ENCODE measurements around the gene FCAMR.
A peak's percentile ranks its signal among the peaks of the same experiment; 100 is the strongest.
"Not testable (repeated sequence)": the region's sequence is repeated elsewhere in the genome, so short reads cannot be mapped to it uniquely, and the experiment has no call there.

Gene FCAMR

DNA sequence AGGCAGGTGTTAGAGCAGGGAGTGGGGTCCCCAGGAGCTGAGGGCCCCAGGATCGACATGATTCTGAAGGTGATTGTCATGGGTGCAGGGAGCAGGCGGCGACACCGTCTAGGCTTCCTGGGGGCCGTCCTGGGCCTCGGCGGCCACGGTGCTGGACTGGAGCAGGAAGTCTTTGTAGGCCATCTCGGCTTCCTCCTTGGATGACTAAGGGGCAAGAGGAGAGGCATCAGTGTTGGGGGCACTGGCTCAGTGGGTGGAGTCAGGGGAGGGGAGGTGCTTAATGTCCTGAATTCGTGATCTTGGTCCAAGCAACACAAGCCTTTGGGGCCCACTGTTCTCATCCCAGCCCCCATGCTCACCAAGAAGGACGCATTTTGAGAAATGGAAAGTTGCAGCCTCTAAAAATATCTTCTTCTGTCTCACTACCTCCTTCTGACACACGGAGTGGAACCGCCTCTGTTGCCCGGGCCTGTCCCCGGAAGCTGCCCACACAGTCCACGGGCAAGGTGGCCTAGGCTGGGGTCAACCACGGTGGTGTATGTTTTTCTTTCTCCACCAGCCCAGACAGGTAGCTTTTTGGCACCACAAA is 40.0 kb downstream of the FCAMR start:
- no peak for DNase-seq

GRCh38 chr1:206929524-206929923 is 40.7 kb downstream of the FCAMR start:
- DNase-seq, result no peak

- no peak for DNase-seq
These were observed 44.0 kb downstream of the FCAMR start for GRCh38 chr1:206926286-206926685.

DNA sequence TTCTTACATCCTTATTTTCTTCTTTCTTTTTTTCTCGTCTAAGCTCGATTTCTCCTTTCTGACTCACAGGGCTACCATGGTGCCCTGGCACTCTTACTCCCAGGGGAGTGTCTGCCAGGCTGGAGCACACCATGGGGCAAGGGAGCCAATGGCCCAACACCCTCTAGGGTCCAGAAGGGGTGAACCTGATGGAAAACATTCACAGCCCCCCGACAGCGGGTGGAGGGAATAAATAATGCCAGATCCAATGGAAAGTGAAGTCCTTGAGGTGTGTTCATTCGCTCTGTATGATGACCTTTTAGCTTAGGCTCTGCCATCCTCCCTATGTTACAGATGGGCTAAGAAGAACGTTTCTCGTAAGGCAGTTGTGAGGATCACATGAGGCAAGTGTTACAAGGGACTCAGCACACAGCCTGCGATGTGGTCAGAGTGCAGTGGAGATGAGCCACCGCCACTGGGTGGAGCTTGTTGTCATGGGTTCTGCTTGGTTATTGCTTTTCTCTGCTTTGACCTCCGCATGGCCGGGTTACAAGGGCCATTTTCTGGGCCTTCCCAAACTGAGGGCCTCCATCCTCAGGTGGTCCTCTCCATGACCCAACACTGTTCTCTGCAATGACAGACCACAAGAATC is 45.0 kb downstream of the FCAMR start:
- DNase-seq, result peak; percentile 64

- DNase-seq, result no peak
These were observed 45.6 kb downstream of the FCAMR start for GRCh38 chr1:206924592-206925105.

- DNase-seq, result not testable (repeated sequence)
These were observed 46.2 kb downstream of the FCAMR start for GRCh38 chr1:206923961-206924557.

DNA sequence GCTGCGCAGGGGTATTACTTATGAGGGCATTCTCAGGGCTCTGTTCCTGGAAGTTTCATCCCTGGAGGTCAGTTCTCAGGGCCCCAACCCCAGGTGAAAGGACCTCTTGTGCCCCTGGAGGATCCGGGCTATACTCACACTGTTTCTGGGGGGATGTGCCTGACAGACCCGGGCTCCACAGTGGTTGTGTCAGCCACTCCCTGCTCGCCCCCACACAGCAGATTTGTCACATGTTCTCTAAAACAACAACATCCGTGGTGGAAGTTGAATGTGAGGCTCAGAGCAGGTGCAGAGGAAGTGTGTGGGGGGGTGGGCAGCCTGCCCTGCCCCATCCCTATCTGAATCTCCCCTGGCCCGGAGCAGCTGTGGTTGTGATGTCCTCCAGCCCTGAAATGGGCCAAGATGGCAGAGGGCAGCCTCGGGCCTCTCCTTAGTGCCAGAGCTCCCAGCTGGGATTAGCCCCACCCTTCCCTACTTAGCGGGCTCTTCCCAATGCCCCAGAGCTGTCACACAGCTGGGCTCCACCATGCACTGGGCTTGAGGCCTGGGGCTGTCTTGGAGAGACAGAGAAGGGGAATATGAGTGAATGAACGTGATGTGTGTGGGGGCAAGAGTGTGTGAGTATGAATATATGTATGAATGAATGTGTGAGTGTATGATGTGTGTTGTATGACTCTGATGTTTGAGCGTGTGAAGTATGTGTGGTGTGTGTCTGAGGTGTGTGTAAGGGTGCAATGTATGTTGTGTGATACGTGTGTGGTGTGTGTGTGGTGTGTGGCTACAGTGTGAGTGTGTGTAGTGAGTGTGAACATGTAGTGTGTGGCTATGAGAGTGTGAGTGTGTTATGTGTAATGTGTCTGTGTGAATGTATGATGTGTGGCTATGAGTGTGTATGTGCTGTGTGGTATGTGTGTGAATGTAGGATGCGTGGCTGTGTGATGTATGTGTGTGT is 47.0 kb downstream of the FCAMR start:
- DNase-seq, result peak; percentile 63

DNA sequence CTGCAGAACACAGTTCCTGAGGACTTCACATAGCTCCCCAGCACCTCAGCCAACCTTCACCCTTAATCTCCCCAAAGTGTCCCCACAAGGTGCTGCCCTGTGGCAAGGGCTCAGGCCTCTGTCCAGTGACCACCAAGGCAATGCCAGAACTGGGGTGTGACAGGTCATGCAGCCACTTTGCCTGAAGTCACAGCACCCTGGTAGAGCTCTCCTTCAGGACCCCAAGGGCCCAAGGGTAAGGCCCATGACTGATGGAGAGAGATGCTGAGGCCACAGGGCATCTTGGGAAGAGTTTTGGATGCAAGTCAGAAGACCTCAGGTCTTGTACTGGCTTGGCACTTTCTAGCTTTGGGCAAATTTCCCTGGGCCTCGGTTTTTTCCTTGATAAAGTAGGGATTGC is 47.7 kb downstream of the FCAMR start:
- DNase-seq, result no peak

DNA sequence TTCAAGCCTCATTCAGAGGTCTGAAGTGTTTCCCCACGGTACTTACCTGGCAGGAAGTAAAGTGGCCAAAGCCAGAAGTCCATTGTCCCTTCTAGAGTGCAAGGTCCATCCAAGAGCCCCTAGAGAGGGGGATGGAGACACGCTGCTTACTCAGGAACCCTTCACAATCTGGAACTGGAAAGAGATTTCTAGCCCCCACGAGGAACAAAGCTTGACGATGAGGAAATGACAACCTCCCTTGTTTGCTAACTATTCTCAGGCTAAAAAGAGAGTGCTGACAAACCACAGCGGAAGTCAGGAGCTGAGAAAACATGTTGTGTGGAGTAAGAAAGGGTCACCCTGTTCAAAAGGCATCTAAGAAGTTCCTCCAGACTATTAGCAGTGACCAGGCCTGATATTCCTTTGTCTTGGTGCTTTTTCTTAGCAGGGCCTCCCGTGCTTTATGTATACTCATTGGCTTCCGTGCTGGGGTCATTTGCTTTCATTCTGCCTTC is 48.4 kb downstream of the FCAMR start, which contains the start of gene FCMR:
Gene FCMR, minus strand, starts transcription at position 170 of the 494 bp plus-strand sequence. Its CDS starts 87 bp downstream, at position 83.
- DNase-seq, result peak; percentile 72

- no peak for DNase-seq
These were observed 52.2 kb downstream of the FCAMR start for GRCh38 chr1:206918076-206918475.

- no peak for DNase-seq
These were observed 54.1 kb downstream of the FCAMR start for GRCh38 chr1:206916000-206916709.

GRCh38 chr1:206915030-206915735 is 55.1 kb downstream of the FCAMR start:
- no peak for DNase-seq

- no peak for DNase-seq
These were observed 56.3 kb downstream of the FCAMR start for GRCh38 chr1:206913766-206914537.

- peak; percentile 83 for DNase-seq
These were observed 57.7 kb downstream of the FCAMR start for GRCh38 chr1:206912445-206913095.

- peak; percentile 69 for DNase-seq
These were observed 59.1 kb downstream of the FCAMR start for GRCh38 chr1:206911064-206911663.

GRCh38 chr1:206909883-206910318 is 60.4 kb downstream of the FCAMR start:
- no peak for DNase-seq

DNA sequence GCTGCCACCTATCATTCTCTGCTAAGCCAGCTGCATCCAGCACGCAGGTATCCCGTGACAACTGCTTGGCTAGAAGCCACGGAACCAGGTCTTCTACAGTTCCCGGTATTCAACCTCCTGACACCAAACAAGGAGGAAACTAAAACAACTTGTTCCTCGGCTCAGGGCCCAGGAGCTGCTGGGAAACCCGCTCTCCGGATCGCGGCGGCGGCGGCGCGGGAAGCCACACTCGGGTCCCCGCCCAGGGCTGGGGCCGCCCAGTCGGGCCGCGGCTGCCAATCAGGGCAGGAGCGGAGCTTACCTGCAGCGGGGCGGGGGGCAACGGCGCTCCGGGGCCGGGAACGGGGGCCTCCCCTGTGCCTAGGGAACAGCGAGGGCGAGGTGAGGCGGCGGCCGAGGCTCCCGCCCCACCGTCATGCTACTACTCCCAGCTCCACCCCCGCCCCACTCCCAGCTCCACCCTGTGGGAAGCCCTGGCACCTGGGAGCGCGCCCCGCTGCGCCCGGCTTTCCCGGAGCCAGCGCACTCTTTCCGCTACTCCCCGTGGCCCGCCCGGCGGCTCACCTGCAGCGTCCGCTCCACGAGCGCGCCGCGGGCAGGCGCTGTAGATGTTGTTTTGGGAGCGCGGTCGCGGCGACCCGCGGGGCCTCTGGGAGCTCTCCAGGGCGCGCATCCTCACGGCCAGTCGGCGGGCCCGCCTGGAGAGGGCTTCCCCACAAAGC is 60.9 kb downstream of the FCAMR start:
- DNase-seq, result no peak

DNA sequence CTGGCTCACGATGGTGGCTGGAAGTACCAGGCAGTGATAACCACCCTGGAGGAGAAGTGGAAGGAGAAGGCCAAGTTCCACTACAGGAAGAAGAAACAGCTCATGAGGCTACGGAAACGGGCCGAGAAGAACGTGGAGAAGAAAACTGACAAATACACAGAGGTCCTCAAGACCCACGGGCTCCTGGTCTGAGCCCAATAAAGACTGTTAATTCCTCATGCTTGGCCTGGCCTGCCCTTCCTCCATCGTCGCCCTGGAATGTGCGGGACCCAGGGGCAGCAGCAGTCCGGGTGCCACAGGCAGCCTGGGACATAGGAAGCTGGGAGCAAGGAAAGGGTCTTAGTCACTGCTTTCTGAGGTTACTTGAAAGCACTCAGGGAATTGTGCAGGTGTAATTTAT is 62.2 kb downstream of the FCAMR start:
- DNase-seq, result no peak

Measured in activated CD4-positive, alpha-beta T cell treated with anti-CD3 and anti-CD28 coated beads, Interleukin-10, Interleukin-2, amounts not matched to agents 100 ng/mL and 50 ng/mL, durations not matched to agents 16 hours and 8 hours (primary cell).